Type B pancreatic cell (in vitro differentiated cells): ENCODE data around the gene SCN1A. TPM values are rescaled to one million over a fixed set of nuclear protein-coding genes. Genes with fewer than 3 reads are reported as not detected.
"Not testable (repeated sequence)": the region's sequence is repeated elsewhere in the genome, so short reads cannot be mapped to it uniquely, and the experiment has no call there.

Source experiments
- DNase-seq: peaks from one replicate; pipeline ENCODE4 v3.0.0; 2021; ENCODE audit warnings: mixed read lengths; ENCODE audit not compliant: unreplicated experiment; ENCODE audit errors: extremely low spot score
- H3K27ac Mint-ChIP-seq: 2 replicates; pipeline ENCODE4 v1.8.0; 2021; ENCODE audit warnings: mild to moderate bottlenecking, mixed read lengths
- H3K27me3 Mint-ChIP-seq: 2 replicates; pipeline ENCODE4 v1.8.0; 2021; ENCODE audit warnings: mixed read lengths
- H3K36me3 Mint-ChIP-seq: 2 replicates; pipeline ENCODE4 v1.8.0; 2021; ENCODE audit warnings: mixed read lengths
- H3K4me1 Mint-ChIP-seq: one replicate; pipeline ENCODE4 v1.8.0; 2021; ENCODE audit warnings: mixed read lengths; ENCODE audit not compliant: unreplicated experiment
- H3K4me3 Mint-ChIP-seq: 2 replicates; pipeline ENCODE4 v1.8.0; 2021; ENCODE audit warnings: mild to moderate bottlenecking, mixed read lengths
- H3K9me3 Mint-ChIP-seq: 2 replicates; pipeline ENCODE4 v1.8.0; 2021; ENCODE audit warnings: mixed read lengths
- CTCF ChIP-seq: fragments of 200-600 bp; sonication (generic); conservative IDR thresholded peaks from 2 replicates; pipeline ENCODE4 v1.5.0; 2021; ENCODE audit warnings: antibody characterized with exemption, mild to moderate bottlenecking
- total RNA-seq: library from RNA; stranded (reverse); gene quantifications from 2 replicates; pipeline ENCODE4 v1.2.1, GENCODE V29; 2021; ENCODE audit warnings: low replicate concordance

SCN1A gene
- total RNA-seq, 1 donor from 2014 or later, result 2.6 TPM

DNA sequence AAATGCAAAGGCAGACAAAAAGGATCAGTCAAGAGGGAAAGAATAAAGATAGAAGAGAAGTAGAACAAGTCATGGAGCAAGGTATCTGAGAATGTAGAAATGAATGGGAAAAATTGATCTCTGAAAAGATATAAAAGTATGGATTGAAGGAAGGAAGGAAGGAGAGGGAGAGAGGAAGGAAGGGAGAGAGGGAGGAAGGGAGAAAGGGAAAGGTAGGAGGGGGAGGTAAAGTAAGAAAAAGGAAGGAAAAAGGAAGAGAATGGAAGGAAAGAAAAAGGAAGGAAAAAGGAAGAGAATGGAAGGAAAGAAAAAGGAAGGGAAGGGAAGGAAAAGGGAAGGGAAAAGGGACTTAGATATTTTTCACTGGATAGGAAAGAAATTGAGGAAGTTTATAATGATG lies 142.7 kb downstream of the SCN1A start:
- H3K4me1 Mint-ChIP-seq, result no peaks in the 10 kb centered on the region

DNA sequence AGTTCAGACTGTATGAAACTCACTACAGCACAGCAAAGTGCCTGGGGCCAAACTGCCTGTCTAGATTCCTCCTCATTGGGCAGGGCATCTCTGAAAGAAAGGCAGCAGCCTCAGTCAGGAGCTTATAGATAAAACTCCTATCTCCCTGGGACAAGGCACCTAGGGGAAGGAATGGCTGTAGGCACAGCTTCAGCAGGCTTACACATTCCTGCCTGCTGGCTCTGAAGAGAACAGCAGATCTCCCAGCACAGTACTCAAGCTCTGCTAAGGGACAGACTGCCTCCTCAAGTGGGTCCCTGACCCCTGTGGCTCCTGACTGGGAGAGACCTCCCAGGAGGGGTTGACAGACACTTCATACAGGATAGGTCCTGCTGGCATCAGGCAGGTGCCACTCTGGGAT lies 155.7 kb downstream of the SCN1A start:
- H3K36me3 Mint-ChIP-seq, DNase-seq, H3K9me3 Mint-ChIP-seq, H3K27me3 Mint-ChIP-seq, H3K4me1 Mint-ChIP-seq, H3K4me3 Mint-ChIP-seq, H3K27ac Mint-ChIP-seq: not testable (repeated sequence)

More for the DNA sequence above, 142.7 kb downstream of the SCN1A start:
- no peak overlapping the region for H3K27ac Mint-ChIP-seq
- TF ChIP-seq CTCF, result no peak
- no peaks in the 10 kb centered on the region for H3K36me3 Mint-ChIP-seq
- no peak for DNase-seq
- H3K27me3 Mint-ChIP-seq, result peaks cover 10% of the 10 kb centered on the region
- H3K4me3 Mint-ChIP-seq, result no peak overlapping the region
- no peaks in the 10 kb centered on the region for H3K9me3 Mint-ChIP-seq

- peaks cover 5% of the 10 kb centered on the region for H3K9me3 Mint-ChIP-seq
- H3K4me3 Mint-ChIP-seq, result no peak overlapping the region
- TF ChIP-seq CTCF, result no peak
- no peaks in the 10 kb centered on the region for H3K4me1 Mint-ChIP-seq
- H3K36me3 Mint-ChIP-seq, result no peaks in the 10 kb centered on the region
- H3K27ac Mint-ChIP-seq, result no peak overlapping the region
- H3K27me3 Mint-ChIP-seq, result no peaks in the 10 kb centered on the region
- DNase-seq, result no peak
These were observed 157.2 kb downstream of the SCN1A start for GRCh38 chr2:165970663-165971062.

GRCh38 chr2:165969227-165969626 lies 158.6 kb downstream of the SCN1A start:
- Mint-ChIP-seq H3K27me3 (no peaks in the 10 kb centered on the region), H3K4me1 (no peaks in the 10 kb centered on the region), H3K4me3 (no peak overlapping the region), H3K36me3 (no peaks in the 10 kb centered on the region), H3K27ac (no peak overlapping the region), H3K9me3 (peaks cover 5% of the 10 kb centered on the region)
- TF ChIP-seq CTCF, result no peak
- no peak for DNase-seq

GRCh38 chr2:165967746-165968145 lies 160.1 kb downstream of the SCN1A start:
- H3K4me1 Mint-ChIP-seq, result no peaks in the 10 kb centered on the region
- no peak overlapping the region for H3K27ac Mint-ChIP-seq
- H3K27me3 Mint-ChIP-seq, result no peaks in the 10 kb centered on the region
- peaks cover under 1% of the 10 kb centered on the region for H3K9me3 Mint-ChIP-seq
- no peak for TF ChIP-seq CTCF
- no peak overlapping the region for H3K4me3 Mint-ChIP-seq
- H3K36me3 Mint-ChIP-seq, result no peaks in the 10 kb centered on the region
- DNase-seq, result no peak

GRCh38 chr2:165961818-165962217 lies 166.0 kb downstream of the SCN1A start:
- no peaks in the 10 kb centered on the region for H3K36me3 Mint-ChIP-seq
- no peak overlapping the region for H3K4me3 Mint-ChIP-seq
- no peak for DNase-seq
- H3K27me3 Mint-ChIP-seq, result no peaks in the 10 kb centered on the region
- H3K4me1 Mint-ChIP-seq, result no peaks in the 10 kb centered on the region
- no peak overlapping the region for H3K27ac Mint-ChIP-seq
- H3K9me3 Mint-ChIP-seq, result no peaks in the 10 kb centered on the region
- no peak for TF ChIP-seq CTCF
